T-helper 22 cell (primary cell): ENCODE data around the gene ABCA8.
"Not testable (repeated sequence)": the region's sequence is repeated elsewhere in the genome, so short reads cannot be mapped to it uniquely, and the experiment has no call there.

Experiments
- DNase-seq: peaks from one replicate; pipeline ENCODE4 v3.0.0-alpha.2; 2020; ENCODE audit warnings: low read depth

ABCA8 gene

GRCh38 chr17:68829211-68829610 lies 126.0 kb downstream of the ABCA8 start:
- no peak for DNase-seq

- DNase-seq: no peak
These were observed 130.5 kb downstream of the ABCA8 start for GRCh38 chr17:68824707-68825106.

- DNase-seq: not testable (repeated sequence)
These were observed 131.0 kb downstream of the ABCA8 start for GRCh38 chr17:68824185-68824584.

- DNase-seq: no peak
These were observed 132.4 kb downstream of the ABCA8 start for GRCh38 chr17:68822719-68823289.

- DNase-seq: no peak
These were observed 133.1 kb downstream of the ABCA8 start for GRCh38 chr17:68821860-68822696.

- DNase-seq: no peak
These were observed 134.2 kb downstream of the ABCA8 start for GRCh38 chr17:68820825-68821481.

- no peak for DNase-seq
These were observed 134.7 kb downstream of the ABCA8 start for GRCh38 chr17:68820476-68820824.

- DNase-seq: no peak
These were observed 135.7 kb downstream of the ABCA8 start for GRCh38 chr17:68819465-68819864.
